Measurements from ENCODE around the gene SNX32.

Gene SNX32

GRCh38 chr11:65801153-65801987 lies 32.4 kb upstream of the SNX32 start:
- Histone ChIP-seq H3K27me3 (ENCODE audit: insufficient read depth, poor library complexity, severe bottlenecking) (peaks cover 25% of the 10 kb centered on the region), H3K27ac (replicated peaks) (no peak overlapping the region), H3K4me3 (replicated peaks; ENCODE audit: insufficient read depth, low read length) (no peak overlapping the region)
- TF ChIP-seq CTCF (IDR thresholded peaks at IDR 0.05; ENCODE audit: insufficient read depth, low read length), result no peak
- no peak for TF ChIP-seq REST (IDR thresholded peaks at IDR 0.05; ENCODE audit: insufficient replicate concordance, low read depth)
- no peak for TF ChIP-seq POLR2AphosphoS5 (IDR thresholded peaks at IDR 0.05; ENCODE audit: low read depth)
- no peak for TF ChIP-seq SPI1 (IDR thresholded peaks at IDR 0.05; ENCODE audit: borderline replicate concordance, low read depth)
- TF ChIP-seq GABPA (IDR thresholded peaks at IDR 0.05; ENCODE audit: low read depth), result no peak
- no peak for DNase-seq (ENCODE audit: low read depth in 1 of 2, low spot score in 1 of 2)

GRCh38 chr11:65802841-65803240 lies 30.9 kb upstream of the SNX32 start:
- Histone ChIP-seq H3K27me3 (ENCODE audit: insufficient read depth, poor library complexity, severe bottlenecking) (peaks cover 25% of the 10 kb centered on the region), H3K4me3 (replicated peaks; ENCODE audit: insufficient read depth, low read length) (no peak overlapping the region), H3K27ac (replicated peaks) (no peak overlapping the region)
- no peak for DNase-seq (ENCODE audit: low read depth in 1 of 2, low spot score in 1 of 2)
- TF ChIP-seq GABPA (IDR thresholded peaks at IDR 0.05; ENCODE audit: low read depth), result no peak
- TF ChIP-seq REST (IDR thresholded peaks at IDR 0.05; ENCODE audit: insufficient replicate concordance, low read depth), result no peak
- TF ChIP-seq CTCF (IDR thresholded peaks at IDR 0.05; ENCODE audit: insufficient read depth, low read length), result no peak
- TF ChIP-seq SPI1 (IDR thresholded peaks at IDR 0.05; ENCODE audit: borderline replicate concordance, low read depth), result no peak
- no peak for TF ChIP-seq POLR2AphosphoS5 (IDR thresholded peaks at IDR 0.05; ENCODE audit: low read depth)

- peaks cover 25% of the 10 kb centered on the region for H3K27me3 ChIP-seq (ENCODE audit: insufficient read depth, poor library complexity, severe bottlenecking)
- no peak for DNase-seq (ENCODE audit: low read depth in 1 of 2, low spot score in 1 of 2)
- no peak overlapping the region for H3K4me3 ChIP-seq (replicated peaks; ENCODE audit: insufficient read depth, low read length)
- H3K27ac ChIP-seq (replicated peaks), result no peak overlapping the region
- TF ChIP-seq REST (IDR thresholded peaks at IDR 0.05; ENCODE audit: insufficient replicate concordance, low read depth), result no peak
- TF ChIP-seq POLR2AphosphoS5 (IDR thresholded peaks at IDR 0.05; ENCODE audit: low read depth), result no peak
- TF ChIP-seq CTCF (IDR thresholded peaks at IDR 0.05; ENCODE audit: insufficient read depth, low read length), result no peak
- no peak for TF ChIP-seq GABPA (IDR thresholded peaks at IDR 0.05; ENCODE audit: low read depth)
- TF ChIP-seq SPI1 (IDR thresholded peaks at IDR 0.05; ENCODE audit: borderline replicate concordance, low read depth), result no peak
Observed at GRCh38 chr11:65803797-65804492, 29.8 kb upstream of the SNX32 start.

Measured in HL-60 (cell line).